Fibroblast of lung (primary cell): ENCODE data around the gene FXYD6. TPM values are rescaled to one million over a fixed set of nuclear protein-coding genes. Genes with fewer than 3 reads are reported as not detected.

Source experiments
- DNase-seq, 2 donors: peaks; one replicate each; pipeline versions ENCODE4 v3.0.0 to v3.0.0-alpha.2; 2010; ENCODE audit warnings: low read depth in 2 of 2
- H2AFZ ChIP-seq: 2 replicates; pipeline ENCODE4 v1.5.1; 2012; ENCODE audit warnings: low read length, control low read depth, inconsistent platforms
- H3K27ac ChIP-seq: 2 replicates; pipeline ENCODE4 v1.5.1; 2011; ENCODE audit warnings: low read length, control low read depth; ENCODE audit not compliant: insufficient read depth
- H3K27me3 ChIP-seq: 2 replicates; pipeline ENCODE4 v1.5.1; 2011; ENCODE audit warnings: mild to moderate bottlenecking, low read length; ENCODE audit not compliant: control insufficient read depth, insufficient read depth
- H3K36me3 ChIP-seq: 2 replicates; pipeline ENCODE4 v1.5.1; 2011; ENCODE audit warnings: low read length; ENCODE audit not compliant: control insufficient read depth, insufficient read depth
- H3K4me1 ChIP-seq: 2 replicates; pipeline ENCODE4 v1.5.1; 2011; ENCODE audit warnings: low read length; ENCODE audit not compliant: control insufficient read depth, insufficient read depth; ENCODE audit errors: extremely low read depth
- H3K4me2 ChIP-seq: 2 replicates; pipeline ENCODE4 v1.5.1; 2011; ENCODE audit warnings: low read length, control low read depth; ENCODE audit not compliant: insufficient read depth; ENCODE audit errors: extremely low read depth
- H3K4me3 ChIP-seq, 4 experiments: fragments of 200-600 bp in 1 of 4; sonication (generic) in 1 of 4; replicated peaks in 1 of 4; 2 replicates each; pipeline ENCODE4 v1.5.1; 2011 to 2016; ENCODE audit warnings: low read length in 4 of 4, low read depth in 3 of 4, mild to moderate bottlenecking in 3 of 4, control low read depth in 2 of 4, inconsistent platforms in 1 of 4, mixed read lengths in 1 of 4; ENCODE audit not compliant: insufficient read depth in 1 of 4; ENCODE audit errors: control extremely low read depth in 1 of 4
- H3K79me2 ChIP-seq: 2 replicates; pipeline ENCODE4 v1.5.1; 2012; ENCODE audit warnings: mild to moderate bottlenecking, low read length, inconsistent platforms; ENCODE audit not compliant: control insufficient read depth, insufficient read depth
- H3K9ac ChIP-seq: 2 replicates; pipeline ENCODE4 v1.5.1; 2011; ENCODE audit warnings: mild to moderate bottlenecking, low read length, control low read depth; ENCODE audit not compliant: insufficient read depth
- H3K9me3 ChIP-seq: 2 replicates; pipeline ENCODE4 v1.5.1; 2012; ENCODE audit warnings: low read depth, low read length; ENCODE audit not compliant: control insufficient read depth, insufficient read depth
- H4K20me1 ChIP-seq: 2 replicates; pipeline ENCODE4 v1.5.1; 2011; ENCODE audit warnings: low read length; ENCODE audit not compliant: control insufficient read depth, insufficient read depth; ENCODE audit errors: extremely low read depth
- EZH2 ChIP-seq: IDR thresholded peaks from 2 replicates; pipeline ENCODE4 v1.5.1; 2012; ENCODE audit warnings: low read length, control low read depth, mild to moderate bottlenecking; ENCODE audit errors: missing control alignments
- polyA plus RNA-seq, 2 donors: library from polyadenylated mRNA; depleted of rRNA in 1 of 2; stranded (reverse) in 1 of 2; unstranded in 1 of 2; fragments of >200 nt; gene quantifications; 2 replicates each; pipeline ENCODE4 v1.2.1, GENCODE V29; 2011 to 2012; ENCODE audit warnings: missing spikeins in 1 of 2
- total RNA-seq: library from RNA; depleted of rRNA; stranded (reverse); fragments of >200 nt; gene quantifications from 2 replicates; pipeline ENCODE4 v1.2.1, GENCODE V29; 2014
- TF ChIP-seq, protein P1 (sequence below), 2 donors: IDR thresholded peaks in 1 of 2; conservative IDR thresholded peaks in 1 of 2; 1 replicate in 1 of 2; 2 replicates in 1 of 2; pipeline ENCODE4 v1.5.1; 2011 to 2012; ENCODE audit warnings: low read length in 2 of 2, control low read depth in 1 of 2, inconsistent platforms in 1 of 2, low read depth in 1 of 2, mild to moderate bottlenecking in 1 of 2

The FXYD6 gene
- total and polyA plus RNA-seq, 2 donors (not counting 1 experiment from before 2014, with no cell fraction given) = 0.43 to 5.1 TPM

- Histone ChIP-seq H3K9ac (no peak overlapping the region), H3K79me2 (no peaks in the 10 kb centered on the region), H2AFZ (no peak overlapping the region), H3K9me3 (no peaks in the 10 kb centered on the region), H3K27ac (no peak overlapping the region), H3K4me3 (no peak overlapping the region), H3K36me3 (no peaks in the 10 kb centered on the region), H3K4me1 (no peaks in the 10 kb centered on the region), H4K20me1 (no peaks in the 10 kb centered on the region), H3K27me3 (no peaks in the 10 kb centered on the region), H3K4me2 (no peak overlapping the region)
- no peak for DNase-seq
- no peak for TF ChIP-seq EZH2
- TF ChIP-seq, protein P1, sequence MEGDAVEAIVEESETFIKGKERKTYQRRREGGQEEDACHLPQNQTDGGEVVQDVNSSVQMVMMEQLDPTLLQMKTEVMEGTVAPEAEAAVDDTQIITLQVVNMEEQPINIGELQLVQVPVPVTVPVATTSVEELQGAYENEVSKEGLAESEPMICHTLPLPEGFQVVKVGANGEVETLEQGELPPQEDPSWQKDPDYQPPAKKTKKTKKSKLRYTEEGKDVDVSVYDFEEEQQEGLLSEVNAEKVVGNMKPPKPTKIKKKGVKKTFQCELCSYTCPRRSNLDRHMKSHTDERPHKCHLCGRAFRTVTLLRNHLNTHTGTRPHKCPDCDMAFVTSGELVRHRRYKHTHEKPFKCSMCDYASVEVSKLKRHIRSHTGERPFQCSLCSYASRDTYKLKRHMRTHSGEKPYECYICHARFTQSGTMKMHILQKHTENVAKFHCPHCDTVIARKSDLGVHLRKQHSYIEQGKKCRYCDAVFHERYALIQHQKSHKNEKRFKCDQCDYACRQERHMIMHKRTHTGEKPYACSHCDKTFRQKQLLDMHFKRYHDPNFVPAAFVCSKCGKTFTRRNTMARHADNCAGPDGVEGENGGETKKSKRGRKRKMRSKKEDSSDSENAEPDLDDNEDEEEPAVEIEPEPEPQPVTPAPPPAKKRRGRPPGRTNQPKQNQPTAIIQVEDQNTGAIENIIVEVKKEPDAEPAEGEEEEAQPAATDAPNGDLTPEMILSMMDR (conservative IDR thresholded peaks at IDR 0.05 in 1 of 2, IDR thresholded peaks at IDR 0.05 in 1 of 2; ENCODE audit: low read depth in 1 of 2, low read length in 2 of 2) = no peak
Observed at GRCh38 chr11:117862753-117863152, 13.7 kb downstream of the FXYD6 start.

DNA sequence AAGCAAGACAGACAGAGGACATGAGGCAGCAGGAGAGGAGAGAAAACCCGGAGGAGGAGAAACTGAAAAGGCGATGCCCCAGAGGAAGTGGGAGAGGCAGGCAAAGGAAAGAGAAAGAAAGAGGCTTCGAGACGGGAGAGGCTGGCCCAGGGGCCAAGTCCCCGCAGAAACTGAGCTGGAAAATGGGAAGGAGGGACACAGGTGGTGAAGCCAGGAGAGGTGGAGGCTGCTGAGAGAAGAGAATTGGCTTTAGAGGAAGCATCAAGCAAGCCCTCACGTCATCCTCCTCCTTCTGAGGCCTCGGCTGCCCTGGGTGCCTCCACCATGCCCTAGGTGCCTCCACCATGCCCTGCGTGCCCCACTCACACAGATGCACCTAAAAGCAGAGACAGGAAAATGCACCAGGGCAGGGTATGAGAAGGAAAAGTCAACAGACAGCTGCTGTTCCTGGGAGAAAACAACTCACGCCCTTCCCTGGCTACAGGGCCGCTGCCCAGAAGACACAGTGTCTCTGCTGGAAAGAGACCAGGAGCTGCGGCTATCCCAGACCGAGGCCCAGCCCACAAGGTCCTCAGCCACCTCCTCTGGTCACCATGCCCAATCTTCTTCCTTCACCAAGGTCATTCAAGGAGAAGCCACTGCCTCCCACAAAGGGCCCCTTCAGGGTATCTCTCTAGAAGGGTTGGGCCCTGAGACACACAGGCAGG is 14.3 kb downstream of the FXYD6 start:
- TF ChIP-seq, protein P1 (conservative IDR thresholded peaks at IDR 0.05 in 1 of 2, IDR thresholded peaks at IDR 0.05 in 1 of 2; ENCODE audit: low read depth in 1 of 2, low read length in 2 of 2) = no peak
- TF ChIP-seq EZH2 = no peak

DNA sequence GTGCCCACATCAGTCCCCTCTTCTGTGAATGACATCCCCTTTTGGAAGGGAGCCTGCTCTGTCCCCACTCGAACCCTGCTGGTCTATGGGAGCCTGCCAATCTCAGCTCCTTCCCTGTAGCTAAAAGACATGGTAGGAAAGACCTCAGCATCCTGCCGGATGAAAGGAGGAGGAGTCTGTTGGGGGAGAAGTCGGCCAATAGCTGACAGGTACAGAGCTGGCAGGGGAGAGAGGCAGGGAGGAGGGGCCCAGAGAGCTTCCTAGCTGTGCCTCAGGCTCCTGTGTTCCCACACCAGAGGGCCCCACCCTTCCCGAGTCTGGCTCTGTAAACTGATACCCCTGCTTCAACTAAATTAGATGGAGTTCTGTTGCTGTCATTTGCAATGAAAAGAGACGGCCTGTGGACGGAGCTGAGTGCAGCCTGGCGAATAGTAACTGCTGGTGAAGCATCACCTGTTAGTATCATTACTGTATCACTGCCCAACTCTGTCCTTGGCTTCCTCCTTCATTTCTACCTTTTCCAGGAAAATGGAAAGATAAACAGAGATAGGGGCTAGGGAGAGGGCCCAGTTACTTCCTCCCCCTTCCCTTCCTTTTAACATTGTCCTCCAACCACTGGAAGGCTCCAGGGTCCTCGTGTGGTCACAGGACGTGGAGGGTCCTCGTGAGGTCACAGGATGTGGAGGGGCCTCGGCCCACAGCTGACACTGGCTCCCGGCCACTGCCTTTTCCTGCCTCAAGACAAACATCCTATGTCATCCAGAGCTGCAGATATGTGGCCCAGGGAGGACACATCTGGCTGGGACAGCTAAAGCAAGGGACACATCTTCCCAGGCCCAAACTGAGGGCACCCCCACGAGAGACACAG is 15.1 kb downstream of the FXYD6 start:
- no peaks in the 10 kb centered on the region for H3K9me3 ChIP-seq
- TF ChIP-seq, protein P1 (conservative IDR thresholded peaks at IDR 0.05 in 1 of 2, IDR thresholded peaks at IDR 0.05 in 1 of 2; ENCODE audit: low read depth in 1 of 2, low read length in 2 of 2) = no peak
- no peak for TF ChIP-seq EZH2
- no peak overlapping the region for H3K9ac ChIP-seq
- no peaks in the 10 kb centered on the region for H3K79me2 ChIP-seq
- no peak overlapping the region for H2AFZ ChIP-seq
- H3K27ac ChIP-seq = no peak overlapping the region
- no peaks in the 10 kb centered on the region for H3K4me1 ChIP-seq
- H3K27me3 ChIP-seq = no peaks in the 10 kb centered on the region
- no peak overlapping the region for H3K4me3 ChIP-seq
- no peaks in the 10 kb centered on the region for H3K36me3 ChIP-seq
- DNase-seq = peak in 1 of 2 donors; percentile 52
- H3K4me2 ChIP-seq = no peak overlapping the region
- H4K20me1 ChIP-seq = no peaks in the 10 kb centered on the region

More for the DNA sequence above, 14.3 kb downstream of the FXYD6 start:
- no peaks in the 10 kb centered on the region for H3K79me2 ChIP-seq
- DNase-seq = no peak
- no peaks in the 10 kb centered on the region for H3K36me3 ChIP-seq
- H3K9ac ChIP-seq = no peak overlapping the region
- H3K9me3 ChIP-seq = no peaks in the 10 kb centered on the region
- H3K4me3 ChIP-seq = no peak overlapping the region
- no peaks in the 10 kb centered on the region for H4K20me1 ChIP-seq
- H3K4me2 ChIP-seq = no peak overlapping the region
- H2AFZ ChIP-seq = no peak overlapping the region
- no peaks in the 10 kb centered on the region for H3K4me1 ChIP-seq
- no peak overlapping the region for H3K27ac ChIP-seq
- H3K27me3 ChIP-seq = no peaks in the 10 kb centered on the region
